HEK293 (cell line): ENCODE data around the gene PPP2CA.
A peak's percentile ranks its signal among the peaks of the same experiment; 100 is the strongest.

Source experiments
- KLF7 ChIP-seq: fragments of 450-650 bp; formaldehyde crosslinking; IDR thresholded peaks from 2 replicates; pipeline ENCODE4 v1.5.1; 2016; ENCODE audit warnings: missing biosample characterization, missing genetic modification characterization, borderline replicate concordance
- PATZ1 ChIP-seq: fragments of 450-650 bp; formaldehyde crosslinking; IDR thresholded peaks from 2 replicates; pipeline ENCODE4 v1.5.1; 2016; ENCODE audit warnings: missing biosample characterization, missing genetic modification characterization
- PRDM6 ChIP-seq: fragments of 450-650 bp; formaldehyde crosslinking; IDR thresholded peaks from 2 replicates; pipeline ENCODE4 v1.5.1; 2017; ENCODE audit warnings: missing biosample characterization, missing genetic modification characterization
- SALL2 ChIP-seq: fragments of 450-650 bp; formaldehyde crosslinking; IDR thresholded peaks from 2 replicates; pipeline ENCODE4 v1.5.0; 2017; ENCODE audit warnings: missing biosample characterization, mild to moderate bottlenecking, missing genetic modification characterization, borderline replicate concordance
- TCF7L2 ChIP-seq: IDR thresholded peaks from 2 replicates; pipeline ENCODE4 v1.6.1; 2011; ENCODE audit warnings: low read depth, mild to moderate bottlenecking, inconsistent platforms, low read length, moderate library complexity, borderline replicate concordance
- TSHZ1 ChIP-seq: fragments of 450-650 bp; formaldehyde crosslinking; IDR thresholded peaks from 2 replicates; pipeline ENCODE4 v1.5.1; 2016; ENCODE audit warnings: missing biosample characterization, missing genetic modification characterization, borderline replicate concordance
- YY2 ChIP-seq: fragments of 450-650 bp; formaldehyde crosslinking; IDR thresholded peaks from 2 replicates; pipeline ENCODE4 v1.5.1; 2016; ENCODE audit warnings: missing biosample characterization, missing genetic modification characterization
- ZBTB1 ChIP-seq: fragments of 450-650 bp; formaldehyde crosslinking; IDR thresholded peaks from 2 replicates; pipeline ENCODE4 v1.5.1; 2016; ENCODE audit warnings: missing biosample characterization, missing genetic modification characterization
- ZBTB10 ChIP-seq: fragments of 450-650 bp; formaldehyde crosslinking; IDR thresholded peaks from 2 replicates; pipeline ENCODE4 v1.5.1; 2016; ENCODE audit warnings: missing biosample characterization, missing genetic modification characterization
- ZBTB49 ChIP-seq: fragments of 450-650 bp; formaldehyde crosslinking; IDR thresholded peaks from 2 replicates; pipeline ENCODE4 v1.5.1; 2016; ENCODE audit warnings: missing biosample characterization, missing genetic modification characterization, low read depth
- ZFP37 ChIP-seq: fragments of 450-650 bp; formaldehyde crosslinking; IDR thresholded peaks from 2 replicates; pipeline ENCODE4 v1.5.1; 2016; ENCODE audit warnings: missing biosample characterization, missing genetic modification characterization
- ZNF221 ChIP-seq: fragments of 450-650 bp; formaldehyde crosslinking; IDR thresholded peaks from 2 replicates; pipeline ENCODE4 v1.5.1; 2017; ENCODE audit warnings: missing biosample characterization, missing genetic modification characterization, borderline replicate concordance
- ZNF302 ChIP-seq: fragments of 450-650 bp; formaldehyde crosslinking; IDR thresholded peaks from 2 replicates; pipeline ENCODE4 v1.5.1; 2016; ENCODE audit warnings: missing biosample characterization, missing genetic modification characterization, low read depth
- ZNF335 ChIP-seq: fragments of 450-650 bp; formaldehyde crosslinking; conservative IDR thresholded peaks from 2 replicates; pipeline ENCODE4 v1.5.1; 2016; ENCODE audit warnings: missing biosample characterization, missing genetic modification characterization
- ZNF416 ChIP-seq: fragments of 450-650 bp; formaldehyde crosslinking; IDR thresholded peaks from 2 replicates; pipeline ENCODE4 v1.5.1; 2016; ENCODE audit warnings: missing biosample characterization, missing genetic modification characterization
- ZNF433 ChIP-seq: fragments of 450-650 bp; formaldehyde crosslinking; IDR thresholded peaks from 2 replicates; pipeline ENCODE4 v1.5.1; 2016; ENCODE audit warnings: missing biosample characterization, missing genetic modification characterization, low read depth
- ZNF514 ChIP-seq: fragments of 450-650 bp; formaldehyde crosslinking; IDR thresholded peaks from 2 replicates; pipeline ENCODE4 v1.5.1; 2016; ENCODE audit warnings: missing biosample characterization, missing genetic modification characterization
- ZNF561 ChIP-seq: fragments of 450-650 bp; IDR thresholded peaks from 2 replicates; pipeline ENCODE4 v1.5.1; 2018; ENCODE audit warnings: missing biosample characterization, missing genetic modification characterization, borderline replicate concordance
- ZNF621 ChIP-seq: fragments of 450-650 bp; formaldehyde crosslinking; IDR thresholded peaks from 2 replicates; pipeline ENCODE4 v1.5.1; 2017; ENCODE audit warnings: missing biosample characterization, missing genetic modification characterization
- ZNF639 ChIP-seq: fragments of 450-650 bp; formaldehyde crosslinking; IDR thresholded peaks from 2 replicates; pipeline ENCODE4 v1.5.1; 2016; ENCODE audit warnings: missing biosample characterization, missing genetic modification characterization
- ZNF654 ChIP-seq: fragments of 450-650 bp; formaldehyde crosslinking; IDR thresholded peaks from 2 replicates; pipeline ENCODE4 v1.5.1; 2016; ENCODE audit warnings: low read depth, missing biosample characterization, missing genetic modification characterization
- ZNF658 ChIP-seq: fragments of 450-650 bp; formaldehyde crosslinking; IDR thresholded peaks from 2 replicates; pipeline ENCODE4; 2016; ENCODE audit warnings: missing biosample characterization, missing genetic modification characterization
- ZNF677 ChIP-seq: fragments of 450-650 bp; IDR thresholded peaks from 2 replicates; pipeline ENCODE4 v1.5.0; 2018; ENCODE audit warnings: missing biosample characterization, mild to moderate bottlenecking, missing genetic modification characterization, moderate library complexity
- ZNF707 ChIP-seq: fragments of 450-650 bp; formaldehyde crosslinking; IDR thresholded peaks from 2 replicates; pipeline ENCODE4 v1.5.1; 2016; ENCODE audit warnings: missing biosample characterization, missing genetic modification characterization
- ZNF747 ChIP-seq: fragments of 450-650 bp; formaldehyde crosslinking; IDR thresholded peaks from 2 replicates; pipeline ENCODE4 v1.5.1; 2016; ENCODE audit warnings: missing biosample characterization, missing genetic modification characterization
- ZNF768 ChIP-seq: fragments of 450-650 bp; formaldehyde crosslinking; IDR thresholded peaks from 2 replicates; pipeline ENCODE4 v1.5.1; 2018; ENCODE audit warnings: missing biosample characterization, mild to moderate bottlenecking, missing genetic modification characterization

The PPP2CA gene

GRCh38 chr5:134225780-134226440 is at the start of gene PPP2CA (continued):
- TF ChIP-seq PATZ1 (tag by site-specific recombination) (peak; percentile 89), ZNF677 (tag by site-specific recombination) (0 out of 2 replicates have a peak, but pooled peaks have one; percentile 12), ZNF416 (tag by site-specific recombination) (no peak), ZNF433 (tag by site-specific recombination) (no peak), TCF7L2 (no peak), KLF7 (tag by site-specific recombination) (peak; percentile 98; the same call in 1 of the 2 replicates), ZNF335 (tag by site-specific recombination) (no peak; the same call in 1 of the 2 replicates), ZBTB1 (tag by site-specific recombination) (peak; percentile 51; the same call in 1 of the 2 replicates), ZNF639 (no peak), ZBTB49 (no peak), ZNF654 (tag by site-specific recombination) (no peak), ZNF658 (tag by site-specific recombination) (no peak), TSHZ1 (tag by site-specific recombination) (no peak; the same call in 1 of the 2 replicates), ZNF747 (no peak), ZNF514 (tag by site-specific recombination) (no peak), ZNF302 (tag by site-specific recombination) (no peak), ZNF561 (tag by site-specific recombination) (peak; percentile 77; the same call in 1 of the 2 replicates), ZNF768 (tag by site-specific recombination) (no peak), YY2 (tag by site-specific recombination) (peak; percentile 88), ZNF221 (tag by site-specific recombination) (no peak), PRDM6 (tag by site-specific recombination) (no peak), SALL2 (tag by site-specific recombination) (0 out of 2 replicates have a peak, but pooled peaks have one; percentile 74), ZNF621 (tag by site-specific recombination) (no peak), ZNF707 (tag by site-specific recombination) (no peak), ZFP37 (tag by site-specific recombination) (peak; percentile 90), ZBTB10 (tag by site-specific recombination) (peak; percentile 87)
